HEK293 (cell line): ENCODE data around the gene VASP.

ENCODE experiments used
- CTCF ChIP-seq: fragments of 450-650 bp; formaldehyde crosslinking; IDR thresholded peaks from 2 replicates; pipeline ENCODE4 v1.5.1; 2016; ENCODE audit warnings: missing biosample characterization, missing genetic modification characterization
- HIC1 ChIP-seq: fragments of 450-650 bp; formaldehyde crosslinking; IDR thresholded peaks from 2 replicates; pipeline ENCODE4 v1.5.1; 2016; ENCODE audit warnings: missing biosample characterization, missing genetic modification characterization
- REPIN1 ChIP-seq: fragments of 450-650 bp; formaldehyde crosslinking; IDR thresholded peaks from 2 replicates; pipeline ENCODE4 v1.5.1; 2017; ENCODE audit warnings: missing biosample characterization, missing genetic modification characterization, low read depth
- ZBTB7A ChIP-seq: fragments of 450-650 bp; formaldehyde crosslinking; IDR thresholded peaks from 2 replicates; pipeline ENCODE4 v1.5.1; 2016; ENCODE audit warnings: low read depth, missing biosample characterization, missing genetic modification characterization
- ZNF138 ChIP-seq: fragments of 450-650 bp; formaldehyde crosslinking; IDR thresholded peaks from 2 replicates; pipeline ENCODE4 v1.5.1; 2016; ENCODE audit warnings: missing biosample characterization, missing genetic modification characterization, borderline replicate concordance
- ZNF155 ChIP-seq: fragments of 450-650 bp; formaldehyde crosslinking; IDR thresholded peaks from 2 replicates; pipeline ENCODE4 v1.5.1; 2016; ENCODE audit warnings: missing biosample characterization, missing genetic modification characterization
- ZNF311 ChIP-seq: fragments of 450-650 bp; formaldehyde crosslinking; IDR thresholded peaks from 2 replicates; pipeline ENCODE4 v1.5.1; 2017; ENCODE audit warnings: missing biosample characterization, missing genetic modification characterization, borderline replicate concordance
- ZNF488 ChIP-seq: fragments of 450-650 bp; formaldehyde crosslinking; IDR thresholded peaks from 2 replicates; pipeline ENCODE4 v1.5.1; 2016; ENCODE audit warnings: missing biosample characterization, missing genetic modification characterization
- ZSCAN18 ChIP-seq: fragments of 450-650 bp; formaldehyde crosslinking; IDR thresholded peaks from 2 replicates; pipeline ENCODE4 v1.5.1; 2016; ENCODE audit warnings: missing biosample characterization, missing genetic modification characterization

- no peak for TF ChIP-seq ZNF311 (tag by site-specific recombination)
- TF ChIP-seq CTCF (tag by site-specific recombination) = no peak
- TF ChIP-seq ZSCAN18 = no peak
- TF ChIP-seq HIC1 = no peak
- TF ChIP-seq ZNF138 (tag by site-specific recombination) = no peak
- no peak for TF ChIP-seq ZBTB7A
- no peak for TF ChIP-seq ZNF488 (tag by site-specific recombination)
- TF ChIP-seq REPIN1 = no peak
- no peak for TF ChIP-seq ZNF155 (tag by site-specific recombination)
Observed at GRCh38 chr19:45462174-45462573, 45.1 kb upstream of the VASP start.
